Measurements from ENCODE around the gene ZBTB32.

The ZBTB32 gene

GRCh38 chr19:35764432-35765315 lies 60.3 kb downstream of the ZBTB32 start:
- H3K36me3 Mint-ChIP-seq (ENCODE audit: low read depth) = peaks cover 32% of the 10 kb centered on the region
- H3K9me3 Mint-ChIP-seq = no peaks in the 10 kb centered on the region
- DNase-seq = no peak
- no peak overlapping the region for H3K27ac Mint-ChIP-seq
- H3K27me3 Mint-ChIP-seq (ENCODE audit: low read depth, poor library complexity) = no peaks in the 10 kb centered on the region
- peaks cover 37% of the 10 kb centered on the region for H3K4me1 Mint-ChIP-seq
- no peak for TF ChIP-seq CTCF (IDR thresholded peaks at IDR 0.05)
- no peak overlapping the region for H3K4me3 Mint-ChIP-seq
